ENCODE results near the gene MAP4K4. TPM values are rescaled to one million over a fixed set of nuclear protein-coding genes. Genes with fewer than 3 reads are reported as not detected.
A peak's percentile ranks its signal among the peaks of the same experiment; 100 is the strongest.

The MAP4K4 gene
- total and polyA plus RNA-seq, 2 of the 13 experiments (the other 11 are each of a cell fraction or from before 2014, with no cell fraction given) = 105 to 264 TPM

DNA sequence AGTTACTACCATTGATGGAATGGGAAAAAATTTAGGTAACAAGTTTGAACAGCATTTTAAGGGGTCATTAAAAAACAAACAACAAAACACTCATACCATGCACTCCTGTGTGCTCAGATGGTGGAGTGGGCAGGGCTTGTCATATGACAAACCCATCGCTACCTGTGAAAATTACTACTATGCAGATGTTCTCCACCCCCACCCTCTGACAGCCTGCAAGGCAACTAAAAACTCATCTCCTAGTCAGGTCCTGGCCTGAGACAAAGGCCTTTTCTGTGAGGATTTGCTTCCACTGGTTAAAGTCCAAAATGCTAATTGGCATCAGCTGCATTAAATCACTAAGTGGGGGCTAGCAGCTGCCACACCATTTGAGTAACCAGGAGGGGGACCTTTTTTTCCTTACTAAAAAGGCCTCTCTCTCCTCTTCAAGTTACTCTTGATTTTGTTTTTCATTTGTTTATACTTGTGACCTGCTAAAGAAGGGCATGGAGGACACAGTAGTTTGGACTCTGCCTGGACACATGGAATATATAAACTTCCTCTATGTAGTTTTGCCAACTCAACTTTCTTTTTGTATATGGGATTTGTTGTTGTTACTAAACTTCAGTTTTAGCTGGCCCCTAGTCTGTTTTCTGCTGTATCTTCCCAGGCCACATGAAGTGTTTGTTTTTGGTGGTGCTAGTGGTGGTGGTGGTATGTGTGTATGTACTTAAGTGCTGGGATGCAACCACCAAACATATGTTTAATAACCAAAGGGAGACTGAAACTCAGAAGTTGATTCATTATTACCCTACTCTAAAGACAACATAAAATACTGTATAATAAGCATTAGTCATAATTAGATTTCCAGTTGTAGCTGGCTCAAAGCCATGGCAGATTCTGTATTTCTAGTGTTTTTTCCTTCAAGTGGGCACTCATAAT, 121.3 kb downstream of the MAP4K4 start (continued):
- TF ChIP-seq ZNF614 (CRISPR knock-in tag; IDR thresholded peaks at IDR 0.05; ENCODE audit: borderline replicate concordance) = peak; percentile 18; the same call in 1 of the 2 replicates
- TF ChIP-seq ZNF878 (CRISPR knock-in tag; IDR thresholded peaks at IDR 0.05) = no peak
- TF ChIP-seq ZNF441 (CRISPR knock-in tag; IDR thresholded peaks at IDR 0.05; ENCODE audit: borderline replicate concordance) = no peak
- no peak for TF ChIP-seq ZNF207 (IDR thresholded peaks at IDR 0.05; ENCODE audit: borderline replicate concordance)
- TF ChIP-seq PHF21A (CRISPR knock-in tag; IDR thresholded peaks at IDR 0.05) = peak; percentile 58; the same call in 1 of the 2 replicates
- no peak for TF ChIP-seq KLF16 (CRISPR knock-in tag; IDR thresholded peaks at IDR 0.05)
- TF ChIP-seq, protein P1, sequence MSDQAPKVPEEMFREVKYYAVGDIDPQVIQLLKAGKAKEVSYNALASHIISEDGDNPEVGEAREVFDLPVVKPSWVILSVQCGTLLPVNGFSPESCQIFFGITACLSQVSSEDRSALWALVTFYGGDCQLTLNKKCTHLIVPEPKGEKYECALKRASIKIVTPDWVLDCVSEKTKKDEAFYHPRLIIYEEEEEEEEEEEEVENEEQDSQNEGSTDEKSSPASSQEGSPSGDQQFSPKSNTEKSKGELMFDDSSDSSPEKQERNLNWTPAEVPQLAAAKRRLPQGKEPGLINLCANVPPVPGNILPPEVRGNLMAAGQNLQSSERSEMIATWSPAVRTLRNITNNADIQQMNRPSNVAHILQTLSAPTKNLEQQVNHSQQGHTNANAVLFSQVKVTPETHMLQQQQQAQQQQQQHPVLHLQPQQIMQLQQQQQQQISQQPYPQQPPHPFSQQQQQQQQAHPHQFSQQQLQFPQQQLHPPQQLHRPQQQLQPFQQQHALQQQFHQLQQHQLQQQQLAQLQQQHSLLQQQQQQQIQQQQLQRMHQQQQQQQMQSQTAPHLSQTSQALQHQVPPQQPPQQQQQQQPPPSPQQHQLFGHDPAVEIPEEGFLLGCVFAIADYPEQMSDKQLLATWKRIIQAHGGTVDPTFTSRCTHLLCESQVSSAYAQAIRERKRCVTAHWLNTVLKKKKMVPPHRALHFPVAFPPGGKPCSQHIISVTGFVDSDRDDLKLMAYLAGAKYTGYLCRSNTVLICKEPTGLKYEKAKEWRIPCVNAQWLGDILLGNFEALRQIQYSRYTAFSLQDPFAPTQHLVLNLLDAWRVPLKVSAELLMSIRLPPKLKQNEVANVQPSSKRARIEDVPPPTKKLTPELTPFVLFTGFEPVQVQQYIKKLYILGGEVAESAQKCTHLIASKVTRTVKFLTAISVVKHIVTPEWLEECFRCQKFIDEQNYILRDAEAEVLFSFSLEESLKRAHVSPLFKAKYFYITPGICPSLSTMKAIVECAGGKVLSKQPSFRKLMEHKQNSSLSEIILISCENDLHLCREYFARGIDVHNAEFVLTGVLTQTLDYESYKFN (CRISPR knock-in tag; conservative IDR thresholded peaks at IDR 0.05) = peak; percentile 84
- 0 out of 2 replicates have a peak, but pooled peaks have one; percentile 32 for TF ChIP-seq ELF4 (CRISPR knock-in tag; IDR thresholded peaks at IDR 0.05; ENCODE audit: borderline replicate concordance)
- TF ChIP-seq ZNF282 (IDR thresholded peaks at IDR 0.05; ENCODE audit: partially characterized antibody) = no peak
- TF ChIP-seq, protein P2, sequence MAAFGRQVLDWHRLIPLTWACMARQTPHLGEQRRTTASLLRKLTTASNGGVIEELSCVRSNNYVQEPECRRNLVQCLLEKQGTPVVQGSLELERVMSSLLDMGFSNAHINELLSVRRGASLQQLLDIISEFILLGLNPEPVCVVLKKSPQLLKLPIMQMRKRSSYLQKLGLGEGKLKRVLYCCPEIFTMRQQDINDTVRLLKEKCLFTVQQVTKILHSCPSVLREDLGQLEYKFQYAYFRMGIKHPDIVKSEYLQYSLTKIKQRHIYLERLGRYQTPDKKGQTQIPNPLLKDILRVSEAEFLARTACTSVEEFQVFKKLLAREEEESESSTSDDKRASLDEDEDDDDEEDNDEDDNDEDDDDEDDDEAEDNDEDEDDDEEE (CRISPR knock-in tag; IDR thresholded peaks at IDR 0.05) = no peak
- peak in 1 of 2 experiments; percentile 55; a peak in 1 of 4 replicates for TF ChIP-seq EP300 (IDR thresholded peaks at IDR 0.05; ENCODE audit: low read depth in 2 of 2, low read length in 2 of 2)
- TF ChIP-seq EP300 (CRISPR knock-in tag; IDR thresholded peaks at IDR 0.05; ENCODE audit: borderline replicate concordance) = no peak
- 0 out of 2 replicates have a peak, but pooled peaks have one; percentile 50 for TF ChIP-seq TBX3 (IDR thresholded peaks at IDR 0.05; ENCODE audit: borderline replicate concordance)
- TF ChIP-seq REPIN1 (CRISPR knock-in tag; IDR thresholded peaks at IDR 0.05; ENCODE audit: borderline replicate concordance, low read depth) = no peak
- TF ChIP-seq CREB1 (IDR thresholded peaks at IDR 0.05) = peak; percentile 39; the same call in 1 of the 2 replicates
- peak; percentile 36 for TF ChIP-seq CREB1 (CRISPR knock-in tag; IDR thresholded peaks at IDR 0.05)
- TF ChIP-seq ZBTB3 (CRISPR knock-in tag; IDR thresholded peaks at IDR 0.05; ENCODE audit: borderline replicate concordance, low read depth) = 0 out of 2 replicates have a peak, but pooled peaks have one; percentile 76
- TF ChIP-seq ZNF17 (CRISPR knock-in tag; IDR thresholded peaks at IDR 0.05) = no peak
- no peak for TF ChIP-seq REXO4 (CRISPR knock-in tag; IDR thresholded peaks at IDR 0.05; ENCODE audit: borderline replicate concordance)
